GM19025 (cell line): ENCODE results near the gene IREB2.
"Not testable (repeated sequence)": the region's sequence is repeated elsewhere in the genome, so short reads cannot be mapped to it uniquely, and the experiment has no call there.

Experiments used
- ATAC-seq: cut with Tn5 transposase; IDR thresholded peaks from one replicate; pipeline ENCODE4 v1.9.1; 2021; ENCODE audit warnings: mild to moderate bottlenecking, low read depth, moderate library complexity; ENCODE audit not compliant: unreplicated experiment

The IREB2 gene

DNA sequence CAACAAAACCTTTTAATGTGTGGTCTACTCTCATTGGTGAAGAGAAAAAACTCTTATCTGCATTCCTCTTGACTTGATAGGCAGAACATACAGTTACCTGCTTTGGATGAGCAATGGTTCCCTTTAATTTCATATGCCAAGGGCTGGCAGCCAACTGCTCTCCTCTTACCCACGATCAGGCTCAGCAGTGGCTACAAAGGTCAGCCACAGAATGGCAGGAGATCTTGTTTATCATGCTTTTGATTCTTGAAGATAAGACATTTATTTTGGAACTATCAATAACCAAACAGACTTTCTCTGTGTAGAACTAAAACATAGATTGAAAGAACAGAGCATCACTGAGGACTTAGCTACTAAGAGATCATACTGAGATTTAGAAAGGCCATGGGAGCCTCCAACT, 6.1 kb upstream of the IREB2 start:
- ATAC-seq = no peak

DNA sequence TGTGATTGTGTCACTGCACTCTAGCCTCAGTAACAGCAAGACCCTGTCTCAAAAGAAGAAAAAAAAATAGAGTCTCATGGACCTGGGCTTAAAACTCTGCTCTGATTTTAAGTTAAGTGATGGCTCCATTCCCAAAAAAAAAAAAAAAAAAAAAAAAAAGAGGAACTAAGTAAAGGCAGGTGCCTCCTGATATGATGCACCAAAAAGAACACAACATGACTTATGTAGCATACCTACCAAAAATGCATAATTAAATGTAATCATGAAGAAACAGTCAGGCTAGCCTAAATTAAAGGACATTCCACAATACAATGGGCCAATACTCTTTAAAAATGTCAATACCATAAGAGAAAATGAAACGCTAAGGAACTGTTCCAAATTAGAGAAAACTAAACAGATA, 5.4 kb upstream of the IREB2 start:
- ATAC-seq = no peak

DNA sequence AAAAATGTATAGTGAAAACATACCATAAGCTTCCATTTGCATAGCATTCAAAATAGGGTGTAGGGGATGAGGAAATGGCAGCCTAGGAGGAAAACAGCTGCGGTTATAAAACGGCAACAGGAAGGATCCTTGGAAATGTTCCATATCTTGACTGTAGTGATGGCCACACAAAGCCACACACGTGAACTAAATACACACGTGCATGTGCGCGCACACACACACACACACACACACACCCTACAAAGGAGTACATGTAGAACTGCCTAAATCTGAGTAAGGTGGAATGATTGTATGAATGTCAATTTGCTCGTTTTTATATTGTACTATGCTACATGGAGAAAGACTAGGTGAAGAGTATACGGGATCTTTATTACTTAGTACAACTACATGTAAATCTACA, 3.9 kb upstream of the IREB2 start:
- no peak for ATAC-seq

DNA sequence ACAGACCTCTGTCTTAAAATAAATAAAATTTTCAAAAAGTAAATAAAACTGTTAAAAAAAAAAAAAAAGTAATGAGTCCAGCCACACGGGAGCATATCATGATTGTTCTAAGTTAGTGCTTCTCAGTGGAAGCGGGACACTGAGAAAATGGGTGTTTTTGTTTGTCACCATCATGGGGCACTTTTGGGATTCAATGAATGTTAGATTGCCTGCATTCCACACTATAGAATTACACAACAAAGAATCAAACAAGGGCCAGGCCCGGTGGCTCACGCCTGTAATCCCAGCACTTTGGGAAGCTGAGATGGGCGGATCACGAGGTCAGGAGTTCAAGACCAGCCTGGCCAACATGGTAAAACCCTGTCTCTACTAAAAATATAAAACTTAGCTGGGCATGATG, 3.3 kb upstream of the IREB2 start:
- not testable (repeated sequence) for ATAC-seq

DNA sequence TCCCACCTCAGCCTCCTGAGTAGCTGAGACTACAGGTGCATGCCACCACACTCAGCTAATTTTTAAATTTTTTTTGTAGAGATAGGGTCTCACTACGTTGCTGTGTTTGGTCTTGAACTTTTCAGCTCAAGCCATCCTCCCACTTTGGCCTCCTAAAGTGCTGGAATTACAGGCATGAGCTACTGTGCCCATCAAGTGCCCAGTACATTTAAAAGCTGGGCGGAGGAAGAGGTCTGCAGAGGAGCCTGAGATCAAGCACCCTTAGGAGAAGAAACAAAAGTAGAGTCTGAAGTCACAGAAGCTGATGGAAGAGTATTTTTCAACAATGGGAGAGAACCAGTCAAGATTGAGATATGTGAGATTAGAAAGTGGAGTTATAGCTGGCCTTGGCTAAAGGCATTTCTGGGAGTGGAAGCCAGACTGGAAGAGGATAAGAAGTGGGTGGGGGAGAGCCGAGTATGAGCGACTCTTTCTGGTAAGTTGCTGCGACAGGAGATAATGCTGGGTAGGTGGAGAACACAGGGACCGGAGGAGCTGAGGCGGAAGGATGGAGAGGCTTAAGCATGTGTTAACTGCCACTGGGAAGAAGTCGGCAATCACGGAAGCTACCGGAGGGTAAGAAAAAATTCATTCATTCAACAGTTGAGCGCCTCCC, 782 bp upstream of the IREB2 start:
- ATAC-seq = no peak

DNA sequence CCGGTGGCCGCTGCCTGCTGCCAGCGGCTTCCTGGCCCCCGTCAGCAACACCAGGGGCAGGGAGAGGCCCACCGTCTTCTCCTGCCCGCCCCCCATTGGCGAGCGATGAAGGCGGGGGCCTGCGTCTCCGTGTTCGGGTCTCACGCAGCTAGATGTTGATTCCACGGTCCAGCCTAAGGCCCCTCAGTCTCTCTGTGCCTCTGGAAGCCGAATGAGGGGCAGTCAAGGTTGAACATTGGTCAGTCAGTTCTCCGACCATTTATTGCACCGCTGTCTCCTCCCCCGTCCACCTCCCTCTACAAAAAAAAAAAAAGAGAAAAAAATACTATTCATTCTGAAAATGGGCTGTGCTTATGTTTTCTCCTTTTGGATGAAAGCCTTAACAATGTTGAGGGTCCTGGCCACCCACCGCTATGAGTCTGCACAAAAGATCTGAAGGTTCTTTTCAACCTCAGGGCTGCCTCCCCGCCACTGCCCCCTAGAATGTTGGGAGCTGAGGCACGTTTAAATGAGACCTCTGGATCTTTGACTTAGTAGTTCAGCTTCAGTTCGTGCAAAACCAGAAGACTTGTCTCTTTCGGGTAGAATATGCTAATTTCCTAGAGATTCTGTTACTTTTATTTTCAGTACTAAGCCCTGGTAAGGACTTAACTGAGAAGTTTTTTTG, 736 bp downstream of the IREB2 start:
- no peak for ATAC-seq

DNA sequence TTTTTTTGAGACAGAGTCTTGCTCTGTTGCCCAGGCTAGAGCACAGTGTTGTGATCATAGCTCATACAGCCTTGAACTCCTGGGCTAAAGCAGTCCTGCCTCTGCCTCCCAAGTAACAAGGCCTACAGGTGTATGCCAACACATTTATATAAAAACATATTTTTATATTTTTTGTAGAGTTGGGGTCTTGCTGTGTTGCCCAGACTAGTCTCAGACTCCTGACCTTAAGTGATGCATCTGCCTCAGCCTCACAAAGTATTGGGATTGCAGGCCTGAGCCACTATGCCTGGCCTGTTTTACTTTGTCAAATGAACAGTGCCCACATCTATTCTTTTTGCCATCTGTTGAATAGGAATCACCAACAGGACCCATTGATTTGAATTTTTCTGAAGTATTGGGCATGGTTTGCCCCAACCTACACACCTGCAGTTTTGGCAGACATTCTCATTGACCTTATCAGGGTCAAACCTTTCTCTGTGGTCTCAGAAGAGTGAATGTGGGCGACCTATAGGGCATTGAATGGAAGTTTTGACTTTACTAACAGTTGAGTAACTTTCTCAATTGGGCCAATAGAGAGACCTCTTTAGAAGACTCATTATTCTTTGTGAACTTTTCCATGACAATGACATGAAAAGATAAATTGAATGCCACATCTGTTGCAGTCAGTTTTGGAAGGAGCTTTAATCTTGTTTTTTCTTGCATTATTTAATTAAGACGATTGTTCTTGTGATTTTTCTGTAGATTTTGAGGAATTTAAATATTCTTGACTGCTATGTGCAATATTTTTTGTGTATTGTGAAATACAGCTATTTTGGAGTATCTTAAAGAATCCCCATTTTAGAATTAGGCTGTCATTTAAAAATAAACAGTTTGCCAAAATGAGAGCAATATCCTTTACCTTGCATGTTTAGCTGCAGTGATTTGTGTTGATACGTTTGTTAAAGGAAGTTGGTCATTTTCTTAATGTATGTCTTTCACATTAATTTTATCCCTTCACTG, 2.7 kb downstream of the IREB2 start:
- ATAC-seq = no peak

DNA sequence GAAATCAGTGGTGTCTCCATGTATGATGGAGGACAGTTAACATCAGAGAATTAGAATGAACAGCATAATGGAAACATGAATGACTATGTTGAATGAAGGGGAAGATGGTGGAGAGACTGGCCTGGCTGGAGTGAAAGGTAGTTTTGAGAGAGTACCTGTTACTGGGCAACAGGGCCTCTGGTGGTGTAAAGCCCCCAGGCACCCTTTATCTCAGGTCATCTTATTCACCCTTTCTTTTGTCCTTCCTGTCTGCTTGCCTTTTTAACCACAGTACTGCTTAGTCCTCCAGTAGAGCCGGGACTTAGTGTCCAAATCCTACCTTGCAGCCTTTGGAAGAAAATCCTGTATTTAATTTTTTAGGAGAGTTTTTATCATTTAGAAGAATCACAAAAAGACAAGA, 6.2 kb downstream of the IREB2 start:
- no peak for ATAC-seq

DNA sequence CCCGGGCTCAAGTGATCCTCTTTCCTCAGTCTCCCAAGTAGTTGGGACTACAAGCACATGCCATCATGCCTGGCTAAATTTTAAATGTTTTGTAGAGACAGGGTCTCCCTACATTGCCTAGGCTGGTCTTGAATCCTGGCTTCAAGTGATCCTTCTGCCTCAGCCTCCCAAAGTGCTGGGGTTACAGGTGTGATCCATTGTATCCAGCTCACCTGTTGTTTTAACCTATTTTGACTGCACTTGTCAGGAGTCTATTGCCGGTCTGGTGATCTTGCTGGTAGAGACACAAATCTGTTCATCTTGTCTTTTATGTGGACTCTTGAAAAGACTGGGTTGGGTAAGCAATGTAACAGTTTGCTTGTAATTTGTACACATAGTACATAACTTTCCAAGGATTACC, 7.9 kb downstream of the IREB2 start:
- no peak for ATAC-seq

DNA sequence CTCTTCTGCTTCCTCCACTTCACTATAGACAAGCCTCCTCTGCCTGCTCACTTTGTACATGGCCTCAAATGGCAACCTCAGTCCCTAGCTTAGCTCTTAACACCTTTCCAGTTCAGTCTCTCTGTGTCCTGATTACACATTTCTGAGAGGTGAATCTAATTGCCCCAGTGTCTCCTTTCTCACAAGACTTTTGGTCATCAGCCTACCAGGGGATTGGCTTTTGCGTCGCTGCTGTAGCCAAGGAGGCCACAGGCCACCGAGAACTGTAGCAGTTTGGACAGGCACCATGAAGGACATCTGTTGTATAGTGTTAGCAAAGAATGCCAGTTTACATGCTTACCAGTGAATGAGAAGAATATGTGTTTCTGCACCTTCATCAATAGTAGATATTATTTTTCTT, 8.5 kb downstream of the IREB2 start:
- no peak for ATAC-seq

DNA sequence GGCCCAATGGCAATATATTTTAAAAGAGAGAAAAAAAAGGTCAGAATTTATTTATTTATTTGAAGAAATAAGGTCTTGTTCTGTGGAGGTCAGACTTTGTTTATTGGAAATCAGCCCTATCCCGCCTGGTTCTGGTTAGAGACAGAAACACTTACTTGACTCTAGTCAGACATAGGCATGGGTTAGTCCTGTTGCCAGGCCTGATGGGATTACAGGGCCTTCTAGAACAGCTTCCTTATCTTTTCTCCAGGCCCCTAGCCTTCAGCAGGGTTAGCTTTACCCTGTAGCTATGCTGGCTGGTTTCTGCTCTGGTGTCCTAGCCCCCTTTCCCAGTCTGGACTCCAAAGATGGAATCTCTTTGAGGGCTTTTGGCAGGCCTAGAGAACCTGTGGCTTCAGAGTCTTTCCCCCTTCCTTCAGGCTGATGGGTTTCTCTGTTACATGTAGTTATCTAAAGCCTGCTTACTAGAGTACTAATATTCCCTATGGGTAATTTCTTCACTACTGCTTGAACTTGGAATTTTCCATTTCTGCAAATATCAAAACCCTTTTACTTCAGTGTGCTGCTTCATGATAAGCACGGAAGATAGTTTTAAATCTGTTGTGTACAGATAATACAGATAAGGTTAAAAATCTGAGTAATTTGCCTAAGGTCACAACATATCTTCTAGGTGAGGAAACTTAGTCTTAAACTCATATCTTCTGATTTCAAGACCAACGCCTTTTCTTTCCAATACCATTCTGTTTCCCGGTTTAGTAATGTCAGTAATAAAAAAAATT, 10.6 kb downstream of the IREB2 start:
- ATAC-seq = no peak

DNA sequence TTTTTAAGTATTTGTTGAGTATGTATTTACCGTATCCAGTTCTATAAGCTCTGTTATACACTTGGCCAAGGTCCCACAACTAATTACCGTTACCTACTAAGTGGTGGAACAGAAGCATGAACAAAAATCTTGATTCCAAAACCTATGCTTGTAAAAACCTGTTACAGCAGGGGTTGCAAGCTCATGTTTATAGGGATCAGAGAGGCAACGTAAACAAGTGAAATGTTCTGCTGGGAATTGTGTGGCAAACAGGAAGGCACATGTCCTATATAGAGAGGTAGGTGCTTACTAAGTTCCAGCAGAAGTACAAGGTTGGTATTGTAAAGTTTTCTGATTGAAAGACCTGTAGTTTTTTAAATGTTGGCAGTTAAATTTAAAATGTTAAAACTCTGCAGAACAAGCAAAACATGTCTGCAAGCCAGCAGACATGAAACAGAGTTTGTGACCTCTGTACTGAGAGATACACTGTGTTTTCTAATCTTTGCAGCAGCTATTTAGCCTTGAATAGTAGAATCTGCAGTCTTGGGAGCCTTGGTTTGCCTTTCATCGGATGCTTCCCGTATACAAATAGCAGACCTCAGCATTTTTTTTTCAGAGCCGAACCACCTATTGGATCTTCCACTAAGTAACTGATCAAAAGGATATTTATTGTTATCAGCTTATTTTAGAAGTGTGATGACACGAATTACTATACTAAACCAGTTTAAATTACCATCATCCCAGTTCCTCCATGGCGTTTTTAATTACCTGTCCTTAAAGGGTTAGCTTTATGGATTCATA, 11.4 kb downstream of the IREB2 start:
- no peak for ATAC-seq

DNA sequence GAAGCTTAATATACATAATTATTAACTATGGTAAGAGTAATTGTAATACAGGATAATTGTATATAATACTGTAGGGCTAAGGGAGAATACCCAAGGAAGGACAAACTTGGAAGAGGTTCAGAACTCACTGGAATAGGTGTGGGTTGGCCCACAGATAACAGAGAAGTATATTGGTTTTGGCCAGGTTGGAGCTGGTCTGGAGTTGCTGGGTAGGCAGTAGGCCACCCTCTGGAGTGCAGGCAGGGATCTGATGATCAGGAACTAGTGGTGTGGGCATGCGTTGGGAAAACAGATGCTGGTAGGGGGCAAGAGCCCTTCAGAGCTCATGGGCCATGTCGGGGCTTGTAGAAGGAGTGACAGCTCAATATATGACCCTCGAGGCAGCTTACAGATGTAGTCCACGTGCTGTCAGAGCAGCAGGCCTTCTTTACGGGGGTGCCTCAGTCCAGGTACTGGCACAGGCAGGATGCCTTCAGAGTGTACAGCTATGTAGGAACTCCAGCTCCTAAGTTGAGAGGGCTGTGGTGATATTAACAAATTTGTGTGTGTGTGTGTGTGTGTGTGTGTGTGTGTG, 12.4 kb downstream of the IREB2 start:
- no peak for ATAC-seq

DNA sequence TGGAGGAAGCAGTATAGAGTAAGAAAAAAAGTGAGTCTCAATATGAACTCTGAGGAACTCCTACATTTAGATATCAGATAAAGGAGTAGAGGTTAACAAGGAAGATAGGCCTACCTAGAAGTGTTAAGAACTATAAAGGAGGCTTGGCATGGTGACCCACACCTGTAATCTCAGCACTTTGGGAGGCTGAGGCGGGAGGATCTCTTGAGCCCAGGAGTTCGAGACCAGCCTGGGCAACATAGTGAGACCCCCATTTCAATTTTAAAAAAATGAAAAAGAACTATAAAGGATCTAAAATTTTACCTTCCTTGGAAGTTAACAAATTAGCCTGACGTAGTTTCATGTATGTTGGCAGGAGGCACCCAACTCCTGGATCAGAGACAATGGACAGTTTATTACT, 14.5 kb downstream of the IREB2 start:
- no peak for ATAC-seq

DNA sequence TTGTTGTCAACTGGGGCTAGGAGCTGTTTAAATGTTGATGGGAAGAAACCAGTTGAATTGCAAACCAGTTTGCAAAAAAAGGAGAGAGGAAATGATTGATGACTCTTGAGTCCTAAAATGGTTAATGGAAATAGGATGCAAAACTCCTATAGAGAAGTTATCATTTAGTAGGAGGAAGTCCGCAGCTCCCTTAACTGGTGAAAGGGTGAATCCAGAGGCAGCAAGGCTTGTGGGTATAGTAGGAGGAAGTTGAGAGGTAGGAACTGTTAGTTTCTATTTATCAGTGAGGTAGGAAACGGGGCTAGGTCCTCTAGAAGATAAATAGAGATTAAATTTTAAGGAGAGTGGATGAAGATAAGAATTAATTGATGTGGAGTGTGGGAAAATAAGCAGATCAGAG, 15.4 kb downstream of the IREB2 start:
- no peak for ATAC-seq

DNA sequence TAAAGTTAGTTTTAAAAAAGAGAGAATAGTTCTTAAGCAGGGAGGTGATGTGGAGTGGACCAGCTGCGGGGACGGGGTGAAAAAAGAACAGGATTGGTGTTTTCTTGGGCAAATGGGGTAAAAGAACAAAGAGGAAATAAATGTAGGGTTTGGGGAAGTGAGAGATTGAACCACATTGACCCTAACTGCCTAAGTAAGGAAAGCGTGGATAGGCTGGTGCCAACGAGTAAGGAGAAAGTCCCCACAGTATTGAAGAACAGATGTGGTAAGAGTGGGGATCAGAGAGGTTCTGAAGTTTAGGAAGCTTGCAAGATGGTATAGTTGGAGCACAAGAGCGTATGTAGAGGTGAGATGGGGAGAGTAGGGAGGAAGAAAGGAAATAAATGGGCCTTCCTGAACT, 17.0 kb downstream of the IREB2 start:
- ATAC-seq = no peak

DNA sequence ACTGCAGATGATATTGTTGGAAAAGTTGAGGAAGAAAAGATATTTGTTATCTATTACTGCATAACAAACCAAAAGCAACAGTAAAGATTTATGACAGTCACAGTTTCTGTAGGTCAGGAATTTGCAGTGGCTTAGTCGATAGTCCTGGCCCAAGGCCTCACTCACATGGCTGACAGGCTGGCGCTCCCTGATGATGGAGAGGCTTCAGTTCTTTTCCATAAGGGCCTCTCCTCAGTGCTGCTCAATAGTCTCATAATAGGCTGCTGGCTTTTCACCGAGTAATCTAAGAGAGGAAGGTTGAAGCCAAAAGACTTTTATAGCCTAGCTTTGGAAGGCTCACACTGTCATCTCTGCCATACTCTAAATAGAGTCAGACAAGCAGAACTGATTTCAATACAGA, 17.7 kb downstream of the IREB2 start:
- ATAC-seq = no peak

DNA sequence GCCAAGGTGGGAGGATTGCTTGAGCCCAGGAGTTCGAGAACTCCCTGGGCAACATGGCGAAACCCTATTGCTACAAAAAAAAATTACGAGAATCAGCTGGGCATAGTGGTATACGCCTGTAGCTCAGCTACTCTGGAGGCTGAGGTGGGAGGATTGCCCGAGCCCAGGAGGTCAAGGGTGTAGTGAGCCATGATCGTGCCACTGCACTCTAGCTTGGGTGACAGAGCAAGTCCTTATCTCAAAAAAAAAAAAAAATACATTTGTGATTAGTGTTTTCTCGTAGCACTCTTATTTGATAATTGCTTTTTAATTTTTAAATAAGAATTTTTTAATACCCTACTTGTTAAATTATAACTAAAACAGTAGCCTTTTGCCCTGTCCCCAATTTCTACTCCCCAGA, 18.4 kb downstream of the IREB2 start:
- ATAC-seq = no peak

DNA sequence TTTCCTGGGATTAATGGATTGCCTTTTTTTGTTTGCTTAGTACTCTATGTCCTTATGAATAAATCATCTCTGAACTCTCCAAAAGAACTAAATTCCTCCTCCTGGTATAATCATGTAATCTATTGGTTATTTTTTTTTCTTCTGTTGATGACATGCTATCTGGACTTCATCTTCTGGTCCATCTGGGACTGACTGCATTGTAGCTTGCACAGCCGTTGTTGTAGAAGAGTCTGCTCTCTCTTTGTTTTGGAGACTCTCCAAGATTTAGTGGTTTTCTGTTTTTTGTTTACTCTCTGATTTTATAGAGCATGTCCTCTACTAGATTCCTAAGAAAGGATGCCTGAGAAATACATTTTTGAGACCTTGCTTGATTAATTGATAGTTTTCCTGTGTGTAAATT, 19.1 kb downstream of the IREB2 start:
- ATAC-seq = no peak

DNA sequence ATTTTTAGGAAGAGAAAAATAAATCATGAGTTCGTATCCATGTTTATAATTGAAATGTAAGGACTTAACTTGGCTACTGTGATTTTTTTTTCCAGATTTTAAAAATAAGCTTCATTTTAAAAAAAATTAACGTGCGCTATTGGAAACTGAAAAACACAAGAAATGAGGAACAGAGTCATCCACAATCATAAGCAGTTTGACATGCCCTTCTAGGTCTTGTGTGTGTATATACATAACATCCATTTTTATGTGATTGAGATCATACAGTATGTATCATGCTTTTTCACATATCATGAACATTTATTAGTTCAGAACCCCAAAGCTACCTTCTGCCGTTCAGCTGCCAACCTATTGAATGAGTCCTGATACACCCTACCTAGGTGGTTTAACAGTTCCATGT, 22.7 kb downstream of the IREB2 start:
- no peak for ATAC-seq
